AG04450 (cell line): ENCODE results near the gene MPV17L2. TPM values are rescaled to one million over a fixed set of nuclear protein-coding genes. Genes with fewer than 3 reads are reported as not detected.

Source experiments
- CTCF ChIA-PET: fragments of 300-600, 350-600 bp; formaldehyde crosslinking; extraction: SDS; loops from one replicate; lab custom pipeline; 2022; ENCODE audit warnings: antibody characterized with exemption, inconsistent platforms; lab: Charles Lee
- POLR2A ChIA-PET: fragments of 350-600 bp; formaldehyde crosslinking; extraction: SDS; loops from one replicate; lab custom pipeline; 2021; ENCODE audit warnings: antibody characterized with exemption, inconsistent platforms; lab: Yijun Ruan, JAX
- DNase-seq: peaks from one replicate; pipeline ENCODE4 v3.0.0-alpha.2; 2011; ENCODE audit warnings: low read depth, low spot score
- H3K27ac ChIP-seq: one replicate; pipeline ENCODE4 v1.5.1; 2012; ENCODE audit warnings: low read depth, low read length, control low read depth
- H3K27me3 ChIP-seq: one replicate; pipeline ENCODE4 v1.6.0; 2012; ENCODE audit warnings: low read length; ENCODE audit not compliant: control insufficient read depth, insufficient read depth
- H3K4me3 ChIP-seq: 2 replicates; pipeline ENCODE4 v1.5.1; 2011; ENCODE audit warnings: mild to moderate bottlenecking, low read depth, low read length, control low read depth
- H3K9me3 ChIP-seq: 2 replicates; pipeline ENCODE4 v1.5.1; 2012; ENCODE audit warnings: low read length; ENCODE audit not compliant: control insufficient read depth, insufficient read depth
- CTCF ChIP-seq: IDR thresholded peaks from 2 replicates; pipeline ENCODE4 v1.5.1; 2011; ENCODE audit warnings: low read depth, low read length, control low read depth, inconsistent platforms
- polyA plus RNA-seq: library from polyadenylated mRNA; depleted of rRNA; stranded (reverse); fragments of >200 nt; gene quantifications from 2 replicates; pipeline ENCODE4 v1.2.3, GENCODE V29; 2011

MPV17L2 gene
- polyA plus RNA-seq, 1 experiment, result 8.2 TPM

- no peak for DNase-seq
- Histone ChIP-seq H3K27ac (no peak overlapping the region), H3K4me3 (no peak overlapping the region), H3K27me3 (no peaks in the 10 kb centered on the region), H3K9me3 (no peaks in the 10 kb centered on the region)
- TF ChIP-seq CTCF, result no peak
- CTCF ChIA-PET, result interaction anchor here (1.1 to 2.6 kb wide), 5 partner anchors 8 to 93 kb away, joined by 3 to 20 read pairs (median 6); partner anchors contain the start of gene PIK3R2
- POLR2A ChIA-PET, result interaction anchor here (0.5 kb wide), 1 partner anchor 152 kb away, joined by 4 read pairs; the partner anchor contains the start of gene ARRDC2
Observed at GRCh38 chr19:18159810-18160209, 33.2 kb upstream of the MPV17L2 start.

GRCh38 chr19:18160493-18160970 is 32.5 kb upstream of the MPV17L2 start:
- ChIA-PET POLR2A (interaction anchor here (0.5 kb wide), 1 partner anchor 152 kb away, joined by 4 read pairs; the partner anchor contains the start of gene ARRDC2), CTCF (interaction anchor here (0.6 to 2.6 kb wide), 13 partner anchors 9 to 225 kb away, joined by 3 to 20 read pairs (median 5); partner anchors contain the start of gene PIK3R2)
- H3K27me3 ChIP-seq, result no peaks in the 10 kb centered on the region
- TF ChIP-seq CTCF, result no peak
- H3K4me3 ChIP-seq, result 0 out of 2 replicates have a peak overlapping the region, but pooled peaks have one; percentile 2
- no peak overlapping the region for H3K27ac ChIP-seq
- no peaks in the 10 kb centered on the region for H3K9me3 ChIP-seq
- no peak for DNase-seq

GRCh38 chr19:18160971-18161635 is 31.9 kb upstream of the MPV17L2 start:
- Histone ChIP-seq H3K27ac (no peak overlapping the region), H3K27me3 (no peaks in the 10 kb centered on the region), H3K9me3 (no peaks in the 10 kb centered on the region), H3K4me3 (peak overlapping the region; percentile 2; the same call in 1 of the 2 replicates)
- POLR2A ChIA-PET, result no interaction called here
- DNase-seq, result no peak
- no peak for TF ChIP-seq CTCF
- CTCF ChIA-PET, result interaction anchor here (0.5 to 2.6 kb wide), 25 partner anchors 9 to 250 kb away, joined by 3 to 20 read pairs (median 4); partner anchors contain the start of gene PIK3R2

GRCh38 chr19:18161636-18162002 is 31.4 kb upstream of the MPV17L2 start:
- POLR2A ChIA-PET, result no interaction called here
- DNase-seq, result no peak
- Histone ChIP-seq H3K27ac (no peak overlapping the region), H3K9me3 (no peaks in the 10 kb centered on the region), H3K27me3 (no peaks in the 10 kb centered on the region), H3K4me3 (no peak overlapping the region)
- TF ChIP-seq CTCF, result no peak
- CTCF ChIA-PET, result interaction anchor here (0.5 to 2.6 kb wide), 18 partner anchors 9 to 249 kb away, joined by 3 to 20 read pairs (median 4); partner anchors contain the start of gene PIK3R2

GRCh38 chr19:18164072-18164471 is 28.9 kb upstream of the MPV17L2 start:
- POLR2A ChIA-PET, result no interaction called here
- DNase-seq, result no peak
- H3K27ac ChIP-seq, result no peak overlapping the region

More at GRCh38 chr19:18164072-18164471, 28.9 kb upstream of the MPV17L2 start:
- Histone ChIP-seq H3K27me3 (no peaks in the 10 kb centered on the region), H3K9me3 (no peaks in the 10 kb centered on the region), H3K4me3 (no peak overlapping the region)
- no peak for TF ChIP-seq CTCF
- CTCF ChIA-PET, result interaction anchor here (1.4 kb wide), 1 partner anchor 88 kb away, joined by 8 read pairs; no protein-coding TSS in a partner anchor
